B cell (primary cell): ENCODE data around the gene GNA15. TPM values are rescaled to one million over a fixed set of nuclear protein-coding genes. Genes with fewer than 3 reads are reported as not detected.

Experiments used
- ATAC-seq: fragments of 200-7000 bp; cut with Tn5 transposase; one replicate; pipeline ENCODE4 v1.10.0; 2021; ENCODE audit warnings: low read depth, mild to moderate bottlenecking, moderate number of reproducible peaks, moderate library complexity
- CTCF ChIA-PET: fragments of 350-600 bp; sonication (Branson Sonifier 250); formaldehyde crosslinking; loops from one replicate; lab custom pipeline; 2021; ENCODE audit warnings: antibody characterized with exemption, inconsistent platforms; lab: Charles Lee
- POLR2A ChIA-PET: fragments of 350-600 bp; sonication (Branson Sonifier 250); formaldehyde crosslinking; loops from one replicate; lab custom pipeline; 2021; ENCODE audit warnings: antibody characterized with exemption; lab: Charles Lee
- DNase-seq: peaks from one replicate; pipeline ENCODE4 v3.0.0; 2013
- H2AFZ ChIP-seq: 2 replicates; pipeline ENCODE4 v1.6.1; 2012; ENCODE audit warnings: mild to moderate bottlenecking, low read depth, low read length; ENCODE audit not compliant: insufficient read depth, poor library complexity, severe bottlenecking
- H3K27ac ChIP-seq, 2 donors: 1 replicate in 1 of 2; 2 replicates in 1 of 2; pipeline ENCODE4 v1.5.1; 2012 to 2013; ENCODE audit warnings: low read length in 2 of 2, mild to moderate bottlenecking in 2 of 2, moderate library complexity in 1 of 2
- H3K27me3 ChIP-seq, 4 experiments: fragments of 200-600 bp in 1 of 4; sonication (generic) in 1 of 4; replicated peaks in 1 of 4; 1 replicate in 2 of 4; 2 replicates in 2 of 4; pipeline versions ENCODE4 v1.6.1 to v1.7.0; 2013 to 2016; ENCODE audit warnings: low read length in 3 of 4, mild to moderate bottlenecking in 2 of 4, mixed read lengths in 1 of 4, moderate library complexity in 1 of 4; ENCODE audit not compliant: insufficient read depth in 4 of 4, control insufficient read depth in 3 of 4; ENCODE audit errors: control extremely low read depth in 1 of 4
- H3K36me3 ChIP-seq, 2 experiments: replicated peaks in 1 of 2; 1 replicate in 1 of 2; 2 replicates in 1 of 2; pipeline versions ENCODE4 v1.6.1 to v1.7.1; 2013; ENCODE audit warnings: low read length in 1 of 2; ENCODE audit not compliant: insufficient read depth in 2 of 2, control insufficient read depth in 1 of 2; ENCODE audit errors: control extremely low read depth in 1 of 2, extremely low read depth in 1 of 2
- H3K4me1 ChIP-seq, 2 donors: fragments of 200-600 bp in 1 of 2; sonication (generic) in 1 of 2; 1 replicate in 1 of 2; 2 replicates in 1 of 2; pipeline versions ENCODE4 v1.5.1 to v1.6.1; 2013 to 2017; ENCODE audit warnings: low read length in 2 of 2; ENCODE audit not compliant: control insufficient read depth in 2 of 2, insufficient read depth in 2 of 2
- H3K4me2 ChIP-seq: replicated peaks from 2 replicates; pipeline ENCODE3; 2012; ENCODE audit warnings: mild to moderate bottlenecking, low read depth, low read length; ENCODE audit not compliant: poor library complexity, severe bottlenecking
- H3K4me3 ChIP-seq, 5 experiments: fragments of 200-600 bp in 1 of 5; sonication (generic) in 1 of 5; 1 replicate in 3 of 5; 2 replicates in 2 of 5; pipeline versions ENCODE4 v1.5.1 to v1.7.0; 2011 to 2016; ENCODE audit warnings: low read length in 4 of 5, mild to moderate bottlenecking in 4 of 5, low read depth in 2 of 5, control low read depth in 1 of 5, moderate library complexity in 1 of 5; ENCODE audit not compliant: insufficient read depth in 1 of 5; ENCODE audit errors: control extremely low read depth in 1 of 5, extremely low read depth in 1 of 5
- H3K79me2 ChIP-seq: fragments of 200-600 bp; sonication (generic); one replicate; pipeline ENCODE4 v1.6.0; 2016; ENCODE audit warnings: low read length; ENCODE audit not compliant: control insufficient read depth, insufficient read depth
- H3K9ac ChIP-seq: fragments of 200-600 bp; sonication (generic); 2 replicates; pipeline ENCODE4 v1.6.1; 2017; ENCODE audit warnings: mild to moderate bottlenecking, low read length, moderate library complexity
- H3K9me3 ChIP-seq, 3 donors: one replicate each; pipeline versions ENCODE4 v1.6.1 to v1.7.1; 2013; ENCODE audit warnings: low read length in 2 of 3; ENCODE audit not compliant: control insufficient read depth in 2 of 3, insufficient read depth in 1 of 3; ENCODE audit errors: control extremely low read depth in 1 of 3
- H4K20me1 ChIP-seq: 2 replicates; pipeline ENCODE4 v1.6.0; 2012; ENCODE audit warnings: mild to moderate bottlenecking, low read length; ENCODE audit not compliant: insufficient read depth, control insufficient read depth, poor library complexity, severe bottlenecking
- H3K27ac Mint-ChIP-seq: one replicate; pipeline ENCODE4 v1.8.0; 2021; ENCODE audit warnings: mixed read lengths
- H3K27me3 Mint-ChIP-seq: one replicate; pipeline ENCODE4 v1.8.0; 2021; ENCODE audit warnings: mixed read lengths
- H3K4me1 Mint-ChIP-seq: one replicate; pipeline ENCODE4 v1.8.0; 2021; ENCODE audit warnings: mixed read lengths
- H3K4me3 Mint-ChIP-seq: one replicate; pipeline ENCODE4 v1.8.0; 2021; ENCODE audit warnings: mixed read lengths
- H3K9me3 Mint-ChIP-seq: one replicate; pipeline ENCODE4 v1.8.0; 2022; ENCODE audit warnings: mixed read lengths; ENCODE audit not compliant: insufficient read depth
- CTCF ChIP-seq: fragments of 200-600 bp; IDR thresholded peaks from one replicate; pipeline ENCODE4 v1.8.0; 2022; ENCODE audit warnings: antibody characterized with exemption, mild to moderate bottlenecking
- EZH2 ChIP-seq: IDR thresholded peaks from 2 replicates; pipeline ENCODE4 v1.6.1; 2012; ENCODE audit warnings: borderline replicate concordance, low read depth, mild to moderate bottlenecking, moderate library complexity, low read length; ENCODE audit not compliant: insufficient read depth, poor library complexity, severe bottlenecking
- WGBS: methylation state at CpG from one replicate; pipeline ENCODE4 v1.1.5; 2013; ENCODE audit warnings: missing lambda C conversion rate; ENCODE audit not compliant: insufficient coverage; 5-methylcytosine and 5-hydroxymethylcytosine counted together
- intact Hi-C: fragments of 100-400 bp; cut with micrococcal nuclease; formaldehyde crosslinking; loops from one replicate; pipeline ENCODE4 v1.10.0; 2022
- polyA plus RNA-seq: library from polyadenylated mRNA; depleted of rRNA; stranded (reverse); fragments of >200 nt; gene quantifications from 2 replicates; pipeline ENCODE4 v1.2.3, GENCODE V29; 2012
- total RNA-seq, 2 donors: library from RNA; stranded (reverse); fragments of 120-200 nt in 1 of 2; gene quantifications; 1 replicate in 1 of 2; 2 replicates in 1 of 2; pipeline versions ENCODE4 v1.2.3 to v1.2.4, GENCODE V29; 2013 to 2022

GNA15 gene
- total and polyA plus RNA-seq, 2 donors (not counting 1 experiment from before 2014, with no cell fraction given) = 0.37 to 0.52 TPM

GRCh38 chr19:3176715-3177501 lies 41.1 kb downstream of the GNA15 start:
- Mint-ChIP-seq H3K27me3 (no peaks in the 10 kb centered on the region), H3K4me1 (peaks cover 38% of the 10 kb centered on the region), H3K27ac (peak overlapping the region; percentile 92), H3K4me3 (peak overlapping the region; percentile 67), H3K9me3 (no peaks in the 10 kb centered on the region)
- peaks cover 0 to 16% of the 10 kb centered on the region in 2 experiments for H3K36me3 ChIP-seq
- H3K4me3 ChIP-seq = no peak overlapping the region
- peak; percentile 60 for DNase-seq
- peak overlapping the region; percentile 56 for H3K4me2 ChIP-seq
- peaks cover 0 to 39% (median 22%) of the 10 kb centered on the region in 3 donors for H3K9me3 ChIP-seq
- no peaks in the 10 kb centered on the region for H3K27me3 ChIP-seq
- H3K27ac ChIP-seq = peak overlapping the region; percentile 91
- ChIA-PET POLR2A (interaction anchor here (0.6 to 1.6 kb wide), 2 partner anchors 8 to 14 kb away, joined by 3 to 4 read pairs; no protein-coding TSS in a partner anchor), CTCF (no interaction called here)
- no peak overlapping the region for H2AFZ ChIP-seq
- 87% methylated on average over 7 of the region's 11 CpGs for WGBS
- H3K4me1 ChIP-seq = peaks cover 34 to 50% of the 10 kb centered on the region in 2 donors
- no peak for ATAC-seq
- H3K79me2 ChIP-seq = peaks cover 39% of the 10 kb centered on the region
- no peak overlapping the region for H3K9ac ChIP-seq
- H4K20me1 ChIP-seq = peaks cover 33% of the 10 kb centered on the region
- intact Hi-C loops = loop anchor here (10.0 kb wide), 1 partner anchor 888 kb away; the partner anchor contains the start of gene ZBTB7A
- TF ChIP-seq EZH2 (no peak), CTCF (no peak)
